ENCODE data around the gene PDE4B. TPM values are rescaled to one million over a fixed set of nuclear protein-coding genes. Genes with fewer than 3 reads are reported as not detected.

The PDE4B gene
- total and polyA plus RNA-seq, 9 donors, result 1.7 to 8.2 (median 5.1) TPM

DNA sequence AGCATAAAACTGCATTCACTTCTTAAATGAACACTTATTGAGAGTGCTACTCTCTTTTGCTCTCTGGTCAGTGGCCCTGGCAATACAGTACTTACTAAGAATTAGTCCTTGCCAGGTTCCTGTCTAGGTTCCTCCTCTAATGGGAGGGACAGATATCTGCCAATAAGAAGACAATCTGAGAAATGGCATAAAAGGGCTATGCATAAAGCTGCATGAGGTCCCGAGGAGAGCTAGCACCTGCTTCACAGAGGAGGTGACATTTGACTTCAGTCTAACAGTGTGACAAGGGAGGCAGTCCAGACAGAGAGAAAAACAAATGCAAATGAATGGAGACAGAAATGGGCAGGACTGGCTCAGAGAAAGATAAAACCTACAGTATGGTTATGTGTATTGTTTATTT, 384.1 kb downstream of the PDE4B start:
- WGBS, 3 donors, result 64 to 71% (median 71%) methylated on average over 1 of the region's 1 CpG
- Histone ChIP-seq H3K27me3 (peaks cover 3% of the 10 kb centered on the region), H3K9me3 (no peaks in the 10 kb centered on the region), H3K36me3 (no peaks in the 10 kb centered on the region), H3K4me1 (ENCODE audit: insufficient read depth) (no peaks in the 10 kb centered on the region), H3K4me3 (no peak overlapping the region), H3K27ac (no peak overlapping the region)
- DNase-seq, result no peak
- intact Hi-C loops (cut with DNase I), result no loop called here
- TF ChIP-seq POLR2A (IDR thresholded peaks at IDR 0.05), result no peak
- TF ChIP-seq, protein P1, sequence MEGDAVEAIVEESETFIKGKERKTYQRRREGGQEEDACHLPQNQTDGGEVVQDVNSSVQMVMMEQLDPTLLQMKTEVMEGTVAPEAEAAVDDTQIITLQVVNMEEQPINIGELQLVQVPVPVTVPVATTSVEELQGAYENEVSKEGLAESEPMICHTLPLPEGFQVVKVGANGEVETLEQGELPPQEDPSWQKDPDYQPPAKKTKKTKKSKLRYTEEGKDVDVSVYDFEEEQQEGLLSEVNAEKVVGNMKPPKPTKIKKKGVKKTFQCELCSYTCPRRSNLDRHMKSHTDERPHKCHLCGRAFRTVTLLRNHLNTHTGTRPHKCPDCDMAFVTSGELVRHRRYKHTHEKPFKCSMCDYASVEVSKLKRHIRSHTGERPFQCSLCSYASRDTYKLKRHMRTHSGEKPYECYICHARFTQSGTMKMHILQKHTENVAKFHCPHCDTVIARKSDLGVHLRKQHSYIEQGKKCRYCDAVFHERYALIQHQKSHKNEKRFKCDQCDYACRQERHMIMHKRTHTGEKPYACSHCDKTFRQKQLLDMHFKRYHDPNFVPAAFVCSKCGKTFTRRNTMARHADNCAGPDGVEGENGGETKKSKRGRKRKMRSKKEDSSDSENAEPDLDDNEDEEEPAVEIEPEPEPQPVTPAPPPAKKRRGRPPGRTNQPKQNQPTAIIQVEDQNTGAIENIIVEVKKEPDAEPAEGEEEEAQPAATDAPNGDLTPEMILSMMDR (IDR thresholded peaks at IDR 0.05), result no peak
- TF ChIP-seq EP300 (IDR thresholded peaks at IDR 0.05), result no peak

- Histone ChIP-seq H3K27me3 (peaks cover 1% of the 10 kb centered on the region), H3K36me3 (no peaks in the 10 kb centered on the region), H3K4me3 (no peak overlapping the region), H3K4me1 (ENCODE audit: insufficient read depth) (no peaks in the 10 kb centered on the region), H3K27ac (no peak overlapping the region), H3K9me3 (no peaks in the 10 kb centered on the region)
- WGBS, 3 donors, result 53 to 58% (median 54%) methylated on average over 2 of the region's 2 CpGs
- DNase-seq, result no peak
- intact Hi-C loops (cut with DNase I), result no loop called here
- TF ChIP-seq POLR2A (IDR thresholded peaks at IDR 0.05), result no peak
- TF ChIP-seq EP300 (IDR thresholded peaks at IDR 0.05), result no peak
Measured at GRCh38 chr1:66177510-66177909, 384.8 kb downstream of the PDE4B start.

- no peak overlapping the region for H3K4me3 ChIP-seq
- intact Hi-C loops (cut with DNase I), result no loop called here
- H3K9me3 ChIP-seq, result no peaks in the 10 kb centered on the region
- H3K36me3 ChIP-seq, result no peaks in the 10 kb centered on the region
- H3K4me1 ChIP-seq (ENCODE audit: insufficient read depth), result no peaks in the 10 kb centered on the region
- H3K27ac ChIP-seq, result no peak overlapping the region
- 16 to 41% (median 23%) methylated on average over 4 of the region's 4 CpGs for WGBS, 3 donors
- no peak for DNase-seq
- no peaks in the 10 kb centered on the region for H3K27me3 ChIP-seq
- TF ChIP-seq, protein P1 (IDR thresholded peaks at IDR 0.05), result no peak
- no peak for TF ChIP-seq EP300 (IDR thresholded peaks at IDR 0.05)
- no peak for TF ChIP-seq POLR2A (IDR thresholded peaks at IDR 0.05)
Measured at GRCh38 chr1:66182026-66182425, 389.3 kb downstream of the PDE4B start.

- H3K4me3 ChIP-seq, result no peak overlapping the region
- intact Hi-C loops (cut with DNase I), result no loop called here
- no peaks in the 10 kb centered on the region for H3K36me3 ChIP-seq
- WGBS, 3 donors, result 39 to 44% (median 43%) methylated on average over 3 of the region's 3 CpGs
- DNase-seq, result peak in 1 of 5 donors; percentile 18
- H3K27me3 ChIP-seq, result no peaks in the 10 kb centered on the region
- TF ChIP-seq POLR2A (IDR thresholded peaks at IDR 0.05) (no peak), EP300 (IDR thresholded peaks at IDR 0.05) (no peak)
- TF ChIP-seq, protein P1 (IDR thresholded peaks at IDR 0.05), result no peak
- H3K4me1 ChIP-seq (ENCODE audit: insufficient read depth), result no peaks in the 10 kb centered on the region
- H3K9me3 ChIP-seq, result no peaks in the 10 kb centered on the region
- no peak overlapping the region for H3K27ac ChIP-seq
Measured at GRCh38 chr1:66182551-66183178, 390.0 kb downstream of the PDE4B start.

- Histone ChIP-seq H3K4me3 (no peak overlapping the region), H3K36me3 (no peaks in the 10 kb centered on the region), H3K27me3 (no peaks in the 10 kb centered on the region), H3K27ac (no peak overlapping the region), H3K4me1 (ENCODE audit: insufficient read depth) (no peaks in the 10 kb centered on the region), H3K9me3 (no peaks in the 10 kb centered on the region)
- TF ChIP-seq, protein P1 (IDR thresholded peaks at IDR 0.05), result no peak
- TF ChIP-seq POLR2A (IDR thresholded peaks at IDR 0.05), result no peak
- TF ChIP-seq EP300 (IDR thresholded peaks at IDR 0.05), result no peak
- 25 to 37% (median 25%) methylated on average over 3 of the region's 3 CpGs for WGBS, 3 donors
- intact Hi-C loops (cut with DNase I), result no loop called here
- no peak for DNase-seq
Measured at GRCh38 chr1:66183400-66183799, 390.7 kb downstream of the PDE4B start.
